GM21786 (cell line): Measurements from ENCODE around the gene DIO2.

Experiments used
- ATAC-seq: cut with Tn5 transposase; IDR thresholded peaks from one replicate; pipeline ENCODE4 v1.9.1; 2021; ENCODE audit not compliant: unreplicated experiment

DIO2 gene

GRCh38 chr14:80172375-80173051 lies 38.8 kb downstream of the DIO2 start:
- ATAC-seq, result no peak

- no peak for ATAC-seq
Observed at GRCh38 chr14:80167793-80168448, 43.4 kb downstream of the DIO2 start.

GRCh38 chr14:80164991-80165721 lies 46.1 kb downstream of the DIO2 start:
- no peak for ATAC-seq

GRCh38 chr14:80152763-80153162 lies 58.5 kb downstream of the DIO2 start:
- ATAC-seq, result no peak

GRCh38 chr14:80152166-80152565 lies 59.1 kb downstream of the DIO2 start:
- ATAC-seq, result no peak

- no peak for ATAC-seq
Observed at GRCh38 chr14:80150301-80150700, 61.0 kb downstream of the DIO2 start.
